Stimulated activated CD4-positive, alpha-beta T cell treated with anti-CD3 and anti-CD28 coated beads, Interleukin-2, amount 100 ng/mL, for 48 hours (primary cell): ENCODE measurements around the gene ADSS1.

Experiments used
- DNase-seq, 2 donors: peaks; one replicate each; pipeline ENCODE4 v3.0.0-alpha.2; 2020

ADSS1 gene

DNA sequence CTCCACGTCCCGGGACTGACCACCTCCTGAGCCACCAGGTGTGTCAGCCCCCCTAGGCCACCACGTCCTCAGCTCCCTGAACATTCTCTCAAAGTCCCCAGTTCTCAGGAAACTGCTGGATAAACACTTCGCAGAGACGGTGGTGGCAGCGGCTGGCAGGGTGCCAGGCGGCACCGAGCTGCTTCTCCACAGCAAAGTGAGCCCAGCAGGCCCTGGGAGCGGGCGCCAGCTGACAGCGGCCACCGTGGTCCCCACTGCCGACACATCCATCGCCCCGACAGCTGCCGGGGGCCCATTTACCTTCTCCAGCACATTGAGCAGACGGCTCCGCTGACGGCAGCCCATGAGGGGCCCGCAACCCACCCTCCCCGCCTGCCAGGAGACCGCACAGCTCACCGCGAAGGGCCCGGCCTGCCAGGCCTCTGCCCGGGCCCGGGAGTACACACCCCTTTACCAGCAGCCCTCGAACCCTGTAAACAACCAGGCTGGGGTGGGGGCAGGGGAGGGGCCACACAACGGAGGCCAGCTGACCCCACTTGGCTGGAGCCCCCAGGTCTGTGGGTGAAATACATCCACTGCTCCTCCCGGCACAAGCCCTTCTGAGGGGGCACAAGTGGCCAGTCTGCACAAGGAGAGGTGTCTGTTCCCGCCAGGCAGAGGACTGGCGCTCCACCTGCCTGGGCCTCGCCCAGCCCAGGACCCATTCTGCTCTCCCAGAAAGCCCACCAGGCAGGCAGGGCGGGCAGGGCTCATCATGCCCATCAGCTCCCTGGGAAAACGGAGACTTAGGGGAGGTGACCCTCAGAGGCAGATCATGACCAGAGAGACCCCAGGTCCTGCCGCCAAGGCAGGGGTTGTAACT, 61.0 kb downstream of the ADSS1 start:
- no peak for DNase-seq

DNA sequence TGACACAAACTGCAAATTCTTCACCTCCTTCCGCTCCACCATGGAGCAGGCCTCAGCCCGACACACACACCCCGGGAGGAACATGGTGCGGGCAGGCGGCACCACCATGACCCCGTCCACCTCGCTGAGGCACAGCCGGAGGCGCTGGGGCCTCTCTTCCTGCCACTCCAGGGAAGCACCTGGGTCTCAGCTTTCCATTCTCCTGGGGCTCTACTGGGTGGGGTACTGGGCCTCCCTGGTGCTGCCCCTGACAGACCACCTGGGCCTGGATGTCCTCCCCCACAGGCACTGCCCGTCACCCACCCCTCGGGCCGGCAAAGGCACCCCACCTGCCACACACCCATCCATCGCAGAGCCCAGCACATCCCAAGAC, 61.7 kb downstream of the ADSS1 start:
- DNase-seq, result no peak

DNA sequence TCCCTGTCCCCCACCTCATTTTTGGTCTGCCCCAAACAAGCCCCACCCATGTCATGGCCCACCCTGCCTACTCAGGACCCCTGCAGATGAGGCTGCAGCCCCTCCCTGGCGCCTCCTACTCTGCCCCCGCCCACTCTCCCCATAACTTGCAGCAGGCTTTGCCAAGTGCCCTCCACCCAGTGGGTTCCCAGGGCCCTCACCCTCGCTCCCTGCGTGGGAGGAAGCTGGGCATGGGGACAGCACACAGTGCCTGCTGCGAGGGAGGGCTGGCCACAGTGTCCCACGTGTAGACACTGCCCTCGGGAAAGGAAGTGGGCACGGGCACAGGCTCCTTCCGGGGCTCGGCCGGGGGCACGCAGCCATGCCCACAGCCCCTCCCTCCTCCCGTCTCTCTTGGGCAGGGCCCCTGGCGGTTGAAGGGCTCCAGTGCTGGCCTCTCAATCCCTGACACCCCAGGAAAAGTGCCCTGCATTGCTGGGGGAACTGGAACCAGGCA, 62.1 kb downstream of the ADSS1 start:
- no peak for DNase-seq

DNA sequence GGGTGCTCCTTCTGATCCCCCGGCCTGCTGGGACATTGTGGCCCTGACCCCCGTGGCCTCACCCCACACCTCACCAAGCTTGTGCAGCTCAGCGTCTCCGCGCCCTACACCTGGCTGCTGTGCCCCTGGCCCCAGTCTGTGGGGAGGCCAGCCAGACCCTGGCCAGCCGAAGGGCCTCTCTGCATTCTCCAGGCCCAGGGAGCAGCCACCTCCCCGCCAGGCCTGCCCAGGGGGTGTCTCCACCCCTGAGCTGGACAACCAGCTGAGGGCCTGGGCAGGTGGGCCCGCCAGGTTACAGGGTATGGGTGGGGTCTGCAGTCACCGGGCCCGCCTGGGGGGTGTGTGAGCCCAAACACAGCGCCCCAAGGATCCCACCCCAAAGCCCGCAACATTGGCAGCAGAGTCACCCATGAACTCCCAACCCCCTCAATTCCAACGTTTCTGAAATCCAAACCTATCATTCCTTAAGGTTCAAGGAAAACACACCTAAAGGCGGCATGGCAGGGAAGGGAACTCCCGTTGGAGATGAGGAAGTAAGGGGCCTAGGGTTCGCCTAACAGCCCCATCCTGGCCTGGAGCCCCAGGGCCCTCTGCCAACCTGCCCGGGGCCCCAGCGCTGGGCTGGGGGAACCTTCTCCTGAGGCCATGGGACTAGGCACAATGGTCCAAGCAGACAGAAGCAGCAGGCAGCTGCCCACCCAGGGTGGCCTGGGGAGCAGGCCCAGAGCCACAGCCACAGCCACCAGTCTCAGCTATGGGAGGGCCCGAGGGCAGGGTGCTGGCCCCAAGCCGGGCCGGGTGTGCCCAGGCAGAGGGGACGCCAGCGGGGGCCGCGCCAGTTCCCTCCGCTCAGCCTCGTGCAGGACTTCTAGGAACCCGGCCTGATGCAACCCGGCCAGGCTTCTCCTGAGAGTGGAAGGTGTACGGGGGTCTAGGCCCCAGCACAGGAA, 63.0 kb downstream of the ADSS1 start:
- DNase-seq, result no peak

DNA sequence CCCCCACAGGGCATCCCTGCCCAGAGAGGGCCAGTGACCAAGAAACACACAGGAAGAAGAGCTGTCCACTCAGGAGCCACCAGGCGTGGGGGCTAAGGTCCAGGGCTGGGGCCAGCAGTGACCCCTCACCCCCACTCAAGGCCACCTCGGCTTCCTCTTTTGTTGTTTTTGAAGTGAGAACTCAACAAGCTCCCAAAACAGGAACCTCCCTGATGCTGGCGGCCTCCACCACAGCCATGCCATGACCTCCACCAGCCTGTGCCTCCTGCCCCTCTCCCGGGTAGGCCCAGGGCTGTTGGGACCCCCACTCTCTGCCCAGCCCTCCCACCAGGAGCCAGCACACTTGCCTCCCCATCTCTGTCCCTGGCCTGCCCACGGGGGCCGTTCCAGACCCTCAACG, 63.7 kb downstream of the ADSS1 start:
- no peak for DNase-seq

DNA sequence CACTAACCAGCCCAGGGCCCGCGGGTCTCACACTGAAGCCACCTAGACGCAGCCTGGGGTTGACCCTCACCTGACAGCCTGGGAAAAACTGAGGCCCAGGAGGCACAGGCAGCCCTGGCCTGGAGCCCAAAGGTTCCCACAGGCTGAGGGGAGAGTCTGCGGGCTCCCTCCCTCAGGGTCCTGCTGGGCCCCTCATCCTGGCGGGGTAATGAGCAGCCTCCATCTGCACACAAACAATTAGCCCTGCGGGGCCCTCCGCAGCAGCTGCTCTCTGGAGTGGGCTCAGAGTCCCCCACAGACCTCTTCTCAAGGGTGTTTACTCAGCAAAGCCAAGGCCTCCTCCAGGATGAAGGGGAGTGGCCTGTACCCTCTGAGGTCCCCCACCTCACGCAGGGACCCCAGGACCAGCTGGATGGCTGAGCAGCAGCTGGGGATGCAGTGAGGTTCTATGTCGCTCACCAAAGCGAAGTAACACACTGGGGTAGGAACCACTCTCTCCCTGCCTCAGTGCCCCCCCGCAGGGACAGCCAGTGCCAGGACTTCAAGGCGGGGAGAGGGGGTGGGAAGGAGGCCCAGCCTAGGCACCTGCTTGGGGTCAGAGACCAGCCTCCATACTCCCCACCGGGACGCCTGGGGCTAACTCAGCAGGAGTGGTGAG, 64.3 kb downstream of the ADSS1 start:
- DNase-seq, result no peak

DNA sequence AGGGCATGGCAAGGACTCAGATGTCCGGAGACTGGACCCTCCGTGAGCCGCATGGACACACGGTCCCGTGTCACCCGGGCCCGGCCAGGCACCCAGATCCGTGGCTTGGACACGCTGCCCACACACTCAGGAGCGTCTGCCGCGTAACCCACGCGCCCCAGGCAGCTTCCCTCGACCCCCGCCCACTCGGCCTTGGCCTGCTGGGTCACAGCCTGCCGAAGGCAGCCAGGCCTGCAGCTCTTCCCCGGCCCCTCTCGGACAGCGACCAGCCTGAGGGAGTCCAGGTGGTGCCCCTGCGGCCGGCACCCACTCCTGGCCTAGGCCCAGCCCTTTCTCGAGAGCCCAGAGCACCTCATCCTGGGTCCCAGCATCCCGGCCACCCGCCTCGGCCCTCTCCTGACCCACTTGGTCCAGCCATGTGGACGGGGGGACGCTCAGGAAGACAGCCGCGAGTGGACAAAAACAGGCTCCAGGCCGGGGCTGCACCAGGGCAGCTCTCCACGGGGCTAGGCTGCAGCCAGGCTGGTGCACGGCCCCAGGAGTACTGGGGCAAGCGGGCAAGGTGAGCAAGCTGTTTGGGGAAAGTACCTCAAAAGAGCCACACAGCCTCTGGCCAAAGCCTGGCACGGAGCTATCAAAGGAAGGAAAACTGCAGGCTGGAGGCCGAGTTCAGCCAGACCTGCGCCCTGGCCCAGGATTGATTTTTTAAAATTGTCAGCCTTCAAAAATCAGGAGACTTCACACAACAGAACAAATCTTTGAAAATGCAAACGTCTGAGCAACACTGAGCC, 65.0 kb downstream of the ADSS1 start:
- no peak for DNase-seq

DNA sequence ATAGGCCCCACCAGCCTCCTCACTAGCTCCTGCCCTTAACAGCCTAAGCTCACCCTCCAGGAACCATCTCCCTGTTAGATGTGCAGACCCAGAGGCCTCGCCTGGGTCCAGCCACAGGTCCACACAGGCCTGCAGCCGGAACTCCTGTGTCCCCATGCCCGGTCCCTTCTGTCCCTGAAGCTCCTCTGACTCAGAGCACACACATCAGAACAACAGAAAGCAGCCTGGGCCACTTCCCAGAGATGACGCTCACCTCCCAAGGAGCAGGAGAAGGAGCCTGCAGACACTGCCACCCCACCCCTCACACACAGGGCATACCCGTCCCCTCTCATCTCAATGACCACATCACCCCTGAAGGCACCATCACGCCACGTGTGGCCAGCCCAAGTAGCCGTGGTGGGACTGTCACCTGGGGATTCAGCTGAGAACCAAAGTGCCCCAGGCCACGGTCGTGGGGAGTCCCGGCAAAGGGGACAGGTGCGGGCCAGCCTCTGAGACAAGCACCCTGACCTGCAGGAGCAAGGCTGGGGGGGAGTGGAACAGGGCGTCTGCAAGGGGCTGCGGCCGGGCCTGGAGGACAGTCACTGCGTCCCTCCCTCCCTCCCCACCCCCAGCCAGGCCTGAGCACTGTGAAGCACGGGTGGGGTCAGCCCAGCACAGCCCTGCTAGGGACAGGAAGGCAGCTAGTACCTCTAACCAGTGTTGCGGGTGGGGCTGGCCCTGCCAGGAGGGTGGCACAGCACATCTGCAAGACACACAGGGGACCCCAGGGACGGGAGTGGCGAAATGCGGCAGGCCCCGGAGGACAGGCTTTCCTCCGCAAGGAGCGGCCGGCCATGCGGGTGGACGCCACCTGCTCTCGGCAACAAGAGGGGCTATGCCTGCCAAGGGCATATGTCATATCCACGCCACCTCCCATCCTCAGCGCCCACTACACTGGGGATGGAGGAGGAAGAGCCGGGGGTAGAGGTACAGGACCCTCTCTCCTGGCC, 66.0 kb downstream of the ADSS1 start:
- DNase-seq, result no peak

DNA sequence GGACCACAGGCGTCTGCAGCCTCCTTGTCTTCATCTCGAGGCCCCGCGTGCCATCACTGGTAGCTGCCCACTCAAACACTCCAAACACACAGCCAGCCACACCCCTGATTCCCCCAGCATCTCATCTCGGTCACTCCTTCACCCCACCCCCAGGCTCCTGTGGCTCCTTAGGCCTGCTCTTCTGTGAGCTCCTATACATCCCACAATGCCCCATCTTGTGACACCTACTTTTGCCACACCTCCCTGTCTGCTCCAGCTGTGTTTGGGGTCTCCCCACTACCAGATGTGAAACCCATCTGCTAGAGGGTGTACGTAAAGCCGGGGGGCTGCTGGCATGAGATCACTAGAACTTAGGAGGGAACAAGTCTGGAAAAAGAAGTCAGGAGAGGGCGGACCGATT, 67.4 kb downstream of the ADSS1 start:
- no peak for DNase-seq

DNA sequence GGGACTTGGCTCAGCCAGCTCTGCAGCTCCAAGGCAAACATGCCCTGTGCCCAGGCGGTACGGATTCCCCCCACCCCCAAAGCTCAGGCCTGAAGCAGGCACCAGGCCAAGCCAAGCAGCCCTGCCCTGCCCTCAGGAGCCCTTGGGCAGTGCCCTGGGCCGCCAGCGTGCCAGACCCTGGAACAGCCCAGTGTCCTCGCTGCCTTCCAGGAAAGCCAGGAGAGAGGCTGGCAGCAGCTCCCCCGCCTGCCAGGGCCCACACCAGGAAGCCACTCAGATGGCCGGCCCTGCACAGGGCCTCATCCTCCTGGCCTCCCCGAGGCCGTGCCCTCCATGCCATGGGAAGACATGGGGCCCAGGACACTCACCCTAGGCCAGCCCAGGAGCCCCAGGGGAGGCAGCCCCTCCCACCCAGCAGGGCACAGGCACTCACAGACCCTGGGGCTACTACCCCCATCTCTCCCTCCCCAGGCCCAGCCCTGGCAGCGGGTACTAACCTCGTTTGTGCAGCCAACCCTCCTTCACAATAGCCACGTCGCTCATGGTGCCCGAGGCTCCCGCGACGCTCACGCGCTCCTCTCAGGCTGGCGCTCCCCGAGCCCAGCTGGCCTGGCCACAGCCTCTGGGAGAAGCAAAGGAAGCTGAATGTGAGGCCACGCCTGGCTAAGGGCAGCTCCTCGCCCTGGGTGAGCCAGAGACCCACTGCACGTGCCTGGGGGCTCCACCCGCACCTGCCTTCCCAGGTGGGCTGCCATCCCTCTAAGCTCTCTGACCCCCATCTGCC, 68.3 kb downstream of the ADSS1 start:
- DNase-seq, result no peak

DNA sequence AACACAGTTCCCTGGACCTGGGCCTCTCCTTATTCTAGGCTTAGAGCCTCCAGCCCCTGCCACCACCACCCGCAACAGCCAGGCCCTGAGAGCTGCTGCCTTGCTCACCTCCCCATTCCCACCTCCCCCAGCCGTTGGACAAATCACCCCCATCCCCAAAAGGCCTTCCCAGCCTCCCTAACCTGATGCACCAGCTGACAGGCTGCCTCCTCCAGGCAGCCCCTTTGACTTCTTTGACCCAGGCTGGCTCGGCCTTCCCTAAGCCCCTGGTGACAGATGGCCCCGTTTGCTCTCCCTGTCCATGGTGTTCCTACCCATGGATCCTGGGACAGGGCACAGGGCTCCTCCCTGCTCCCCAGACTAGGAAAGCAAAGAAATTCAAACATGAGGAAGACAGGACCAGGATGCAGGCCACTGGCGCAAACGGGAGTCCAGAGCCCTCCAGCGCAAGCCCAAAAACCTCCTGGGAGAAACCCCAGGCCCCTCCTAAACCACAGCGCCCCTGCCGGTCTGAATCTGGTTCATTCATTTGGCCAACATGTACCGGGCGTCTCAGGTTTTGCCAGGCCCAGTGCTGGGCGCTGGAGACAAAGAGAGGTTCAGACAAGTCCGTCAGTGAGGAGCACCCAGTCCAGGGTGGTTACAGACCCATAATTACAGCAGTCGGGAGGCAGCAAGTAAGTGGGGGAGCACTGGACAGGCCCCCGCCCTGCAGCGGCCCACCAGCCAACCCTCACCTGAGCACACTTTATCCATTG, 69.1 kb downstream of the ADSS1 start:
- DNase-seq, result no peak

DNA sequence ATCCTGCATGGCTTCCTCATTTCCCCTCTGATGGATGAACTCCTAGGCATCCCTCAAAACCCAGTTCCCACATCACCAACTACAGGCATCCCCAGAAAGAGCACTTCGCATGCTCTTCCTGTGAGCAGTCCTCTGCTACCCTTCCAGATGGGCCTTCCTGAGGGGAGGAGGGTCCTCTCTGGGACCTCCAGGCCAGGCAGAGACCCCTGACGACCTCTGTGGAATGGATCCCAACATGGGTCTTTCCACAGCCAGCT, 69.6 kb downstream of the ADSS1 start:
- DNase-seq, result no peak

DNA sequence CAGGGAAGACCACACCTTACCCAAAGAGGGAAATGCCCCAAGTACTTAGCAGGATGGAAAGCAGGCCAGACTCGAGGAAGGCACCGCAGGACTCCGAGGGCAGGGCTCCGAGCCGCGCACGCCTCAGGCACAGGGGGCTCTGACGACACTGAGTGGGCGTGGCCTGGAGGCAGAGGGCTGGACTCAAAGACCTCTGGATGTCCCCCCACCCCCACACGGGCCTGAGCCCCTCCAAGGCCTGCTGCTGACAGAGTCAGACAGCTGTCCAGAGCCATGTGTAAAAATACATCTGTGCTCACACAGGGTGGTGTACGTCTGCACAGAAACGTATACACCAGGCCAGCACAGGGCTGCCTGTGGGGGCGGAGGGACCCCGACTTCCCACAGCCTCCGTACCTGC, 70.1 kb downstream of the ADSS1 start:
- peak in 1 of 2 donors; percentile 42 for DNase-seq

DNA sequence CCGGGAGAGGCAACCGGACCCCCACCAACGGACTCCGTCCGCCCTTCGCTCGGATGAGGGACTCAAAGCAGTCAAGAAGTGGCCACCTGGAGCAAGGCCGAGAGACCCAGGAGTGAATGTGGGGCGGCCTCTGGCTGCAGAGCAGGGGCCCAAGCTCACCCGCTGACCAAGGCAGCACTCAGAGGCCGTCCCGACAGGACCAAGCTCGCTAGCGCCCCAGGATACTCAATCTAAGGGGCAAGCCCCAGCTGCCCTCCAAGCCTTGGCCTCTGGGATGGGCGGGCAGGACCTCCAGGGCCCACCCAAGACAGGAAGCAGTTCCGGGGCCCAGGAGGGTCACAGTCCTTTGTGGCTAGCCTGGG, 70.6 kb downstream of the ADSS1 start:
- DNase-seq, result no peak

DNA sequence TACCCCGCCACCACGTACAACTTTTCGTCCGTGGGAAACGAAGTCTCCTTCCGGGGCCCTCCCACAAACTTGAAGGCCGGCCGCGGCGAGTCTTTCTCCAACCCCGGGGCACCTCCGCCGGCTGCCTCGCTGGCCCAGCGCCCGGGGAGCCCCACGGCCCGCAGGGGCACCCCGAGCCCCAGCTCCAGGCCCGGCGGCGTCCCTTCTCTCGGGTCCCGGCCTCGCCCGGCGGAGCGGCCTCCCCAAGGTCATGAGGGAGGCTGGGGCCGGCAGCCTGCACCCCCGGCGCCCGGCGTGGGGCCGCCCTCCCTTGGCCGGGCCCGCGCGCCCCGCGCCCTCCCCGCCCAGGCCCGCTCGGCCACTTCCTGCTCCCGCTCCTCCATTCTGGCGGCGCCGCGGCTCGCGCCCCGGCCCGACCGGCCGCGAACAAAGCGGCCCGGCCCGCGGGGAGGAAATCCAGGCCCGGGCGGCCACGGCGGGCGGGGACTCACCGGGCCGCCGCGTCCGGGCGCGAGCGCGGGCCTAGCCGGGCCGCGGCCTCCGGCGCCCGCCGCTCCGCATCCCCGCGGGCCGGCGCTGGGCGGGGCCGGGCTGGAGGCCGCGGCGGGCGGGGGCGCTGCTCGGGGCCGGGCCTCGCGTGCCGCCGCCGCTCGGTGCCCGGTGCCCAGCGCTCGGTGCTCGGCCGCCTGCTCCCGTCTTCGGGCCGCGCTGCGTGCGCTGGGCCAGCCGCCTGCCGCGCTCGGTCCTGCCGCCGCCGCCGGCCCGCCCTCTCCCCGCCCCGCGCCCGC, 71.2 kb downstream of the ADSS1 start, which contains the start of gene AKT1:
TSS of gene AKT1 (minus strand) at position 756 of the 788 bp plus-strand sequence. CDS start 3,105 bp downstream, outside the sequence.
- no peak for DNase-seq

DNA sequence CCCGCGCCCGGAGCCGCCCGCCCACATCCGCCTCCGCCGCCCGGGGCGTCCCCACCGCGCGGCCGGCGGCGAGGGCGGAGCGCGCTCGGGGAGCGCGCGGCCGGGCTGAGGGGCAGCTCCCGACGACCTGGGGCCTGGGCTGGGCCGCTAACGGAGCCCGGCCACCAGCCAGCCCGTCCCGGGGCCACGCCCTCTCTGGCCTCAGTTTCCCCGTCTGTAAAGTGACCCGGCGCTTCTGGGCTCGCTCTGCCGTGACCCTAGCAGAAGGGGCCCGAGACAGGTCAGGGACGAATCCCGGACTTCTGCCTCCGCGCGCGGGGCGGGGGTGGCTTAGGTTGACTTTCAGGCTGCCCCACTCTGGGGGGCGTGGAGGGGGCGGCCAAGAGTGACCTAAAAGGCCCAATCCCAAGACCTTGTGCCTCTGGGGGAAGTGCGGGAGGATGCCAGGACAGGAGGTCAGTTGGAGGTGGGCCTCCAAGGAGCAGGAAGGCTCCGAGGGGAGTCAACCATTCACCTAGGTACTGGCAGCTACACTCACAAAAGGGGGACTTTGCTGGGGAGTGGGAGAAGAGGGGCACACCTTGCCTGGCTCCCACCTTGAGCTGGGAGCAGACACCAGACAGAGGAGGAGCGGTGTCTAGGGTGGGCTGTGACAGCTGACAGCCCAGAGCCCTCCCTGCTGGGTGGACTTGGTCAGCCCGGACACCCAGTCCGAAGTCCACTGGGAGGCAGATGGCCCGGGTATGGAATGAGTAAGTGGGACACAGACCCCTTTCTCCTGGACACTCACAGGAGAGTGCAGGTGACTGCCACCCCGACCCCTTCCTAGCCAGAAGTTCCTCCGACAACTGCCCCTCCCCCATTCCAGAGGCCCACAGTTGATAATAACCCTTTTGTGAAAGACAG, 72.0 kb downstream of the ADSS1 start:
- DNase-seq, result peak; percentile 50 to 51

DNA sequence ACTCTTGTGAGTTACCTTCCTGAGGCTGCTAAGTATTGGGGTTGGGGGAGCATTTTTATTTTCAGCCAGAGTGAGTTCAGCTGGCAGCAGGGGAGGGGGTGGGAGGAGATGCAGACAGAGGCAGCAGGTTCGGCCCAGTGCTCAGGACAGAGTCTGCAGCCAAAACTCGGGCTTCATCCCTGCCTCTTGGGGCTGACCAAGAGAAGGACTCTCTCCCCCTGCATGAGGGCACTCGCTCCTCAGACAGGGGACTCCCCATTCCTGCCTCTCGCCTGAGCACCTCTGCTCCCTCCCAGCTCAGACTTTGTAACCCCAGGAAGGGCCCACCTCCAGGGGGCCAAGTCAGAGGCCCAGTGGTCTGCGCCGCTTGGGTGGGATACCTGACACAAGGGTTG, 72.7 kb downstream of the ADSS1 start:
- no peak for DNase-seq
